ENCODE results near the gene EDARADD.

GRCh38 chr1:236518322-236518721, 124.2 kb downstream of the EDARADD start:
- TF ChIP-seq ZFX (IDR thresholded peaks at IDR 0.05; ENCODE audit: borderline replicate concordance) (no peak), CTCF (IDR thresholded peaks at IDR 0.05) (no peak)
